HG02970 (cell line): ENCODE results near the gene ENDOU.

Experiments used
- ATAC-seq: cut with Tn5 transposase; IDR thresholded peaks from one replicate; pipeline ENCODE4 v1.9.1; 2021; ENCODE audit warnings: mild to moderate bottlenecking, moderate library complexity, moderate number of reproducible peaks; ENCODE audit not compliant: unreplicated experiment, low FRiP score

ENDOU gene

DNA sequence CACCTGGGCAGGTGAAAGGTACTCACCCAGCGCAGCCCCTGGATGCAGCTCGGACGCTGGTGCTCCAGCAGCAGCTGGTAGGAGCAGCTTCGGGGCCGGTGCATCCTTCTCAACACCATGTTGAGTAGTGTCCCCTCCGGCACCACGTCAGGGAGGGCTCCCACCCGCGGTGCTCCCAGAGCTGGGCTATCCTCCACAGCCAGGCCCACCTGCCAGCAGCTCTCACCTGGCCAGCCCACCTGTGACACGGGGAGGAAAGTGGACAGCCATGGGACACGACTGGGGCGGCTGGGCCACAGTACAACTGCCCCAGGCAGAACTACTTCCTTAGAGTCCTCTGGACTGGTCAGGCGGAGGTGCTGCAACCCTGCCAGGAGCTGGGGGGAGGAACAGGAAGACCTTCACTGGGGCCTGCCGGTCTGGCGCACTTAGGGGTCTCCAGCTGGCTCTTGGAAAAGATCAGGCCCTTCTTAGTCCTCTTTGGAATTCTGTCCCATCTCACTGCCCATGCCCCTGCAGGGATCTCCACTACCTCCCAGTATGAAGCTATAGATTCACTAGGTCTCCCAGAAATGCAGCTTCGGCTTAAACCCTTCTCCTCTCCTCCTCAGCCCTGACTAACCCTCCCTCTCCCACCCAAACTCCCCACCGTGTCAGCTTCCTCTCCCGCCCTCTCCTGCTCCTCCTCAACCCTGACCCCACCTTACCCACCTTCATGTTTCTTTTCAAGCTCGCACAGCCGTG is 32.7 kb upstream of the ENDOU start:
- ATAC-seq: no peak

DNA sequence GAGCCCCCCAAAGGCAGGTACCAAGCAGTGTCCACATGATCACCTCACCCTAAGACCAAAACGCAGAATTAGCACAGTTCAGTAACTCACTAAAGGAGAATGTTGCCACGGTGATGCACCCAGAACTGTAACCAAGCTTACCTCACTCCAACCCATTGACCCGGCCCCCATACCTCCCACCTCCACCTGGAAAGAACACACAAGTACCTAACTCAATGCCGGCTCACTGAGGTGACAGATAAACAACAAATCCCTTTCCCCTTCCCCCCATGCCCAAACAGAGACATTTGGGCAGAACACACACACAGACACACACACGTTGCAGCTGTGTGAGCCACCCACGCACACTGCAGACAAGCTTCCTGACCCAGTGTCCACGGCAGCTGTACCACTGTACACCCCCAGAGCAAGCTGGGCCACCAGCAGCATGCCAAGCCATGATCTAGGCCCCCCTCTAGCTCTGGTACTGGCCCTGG is 32.1 kb upstream of the ENDOU start:
- no peak for ATAC-seq

DNA sequence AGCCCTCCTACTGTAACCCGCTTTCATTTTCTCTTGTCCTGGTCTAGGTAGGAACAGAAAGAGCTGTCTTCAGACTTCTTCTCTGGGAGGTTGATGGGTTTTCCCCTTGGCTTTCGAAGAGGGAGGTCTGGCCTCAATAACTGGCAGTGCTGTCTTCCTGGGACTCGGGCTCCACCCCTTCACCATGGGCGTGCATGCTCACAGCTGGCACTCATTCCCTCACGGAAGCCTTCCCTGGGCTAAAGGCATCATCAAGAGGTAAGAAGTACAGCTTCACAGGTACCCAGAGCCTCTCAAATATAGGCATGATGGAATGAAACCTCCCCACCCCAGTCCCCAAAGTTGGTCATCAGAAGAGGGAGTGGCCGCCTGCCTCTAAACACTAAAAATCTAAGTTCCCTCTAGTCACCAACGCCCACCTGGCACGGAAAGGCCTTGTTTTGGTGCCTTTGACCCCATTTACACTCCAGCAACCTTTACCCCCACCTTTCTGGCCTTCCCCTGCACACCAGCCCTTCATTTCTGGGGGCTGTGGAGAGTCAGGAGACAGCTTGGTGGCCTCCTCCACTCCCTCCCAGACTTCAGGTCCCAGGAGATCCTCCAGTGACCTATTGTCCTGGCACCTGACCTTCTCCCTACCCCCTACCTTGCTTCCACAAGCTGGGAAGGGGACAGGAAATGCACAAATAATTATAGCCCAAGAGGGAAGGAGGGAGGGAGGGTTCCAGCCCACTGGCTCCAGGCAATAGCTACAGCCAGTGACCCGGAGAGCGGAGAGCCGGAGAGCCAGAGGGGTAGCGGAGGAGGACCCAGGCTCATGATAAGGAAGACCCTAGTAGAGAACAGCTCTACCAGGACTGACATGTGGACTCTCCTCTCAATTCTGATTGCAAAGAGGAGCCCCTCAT is 30.6 kb upstream of the ENDOU start:
- ATAC-seq: peak; percentile 45

DNA sequence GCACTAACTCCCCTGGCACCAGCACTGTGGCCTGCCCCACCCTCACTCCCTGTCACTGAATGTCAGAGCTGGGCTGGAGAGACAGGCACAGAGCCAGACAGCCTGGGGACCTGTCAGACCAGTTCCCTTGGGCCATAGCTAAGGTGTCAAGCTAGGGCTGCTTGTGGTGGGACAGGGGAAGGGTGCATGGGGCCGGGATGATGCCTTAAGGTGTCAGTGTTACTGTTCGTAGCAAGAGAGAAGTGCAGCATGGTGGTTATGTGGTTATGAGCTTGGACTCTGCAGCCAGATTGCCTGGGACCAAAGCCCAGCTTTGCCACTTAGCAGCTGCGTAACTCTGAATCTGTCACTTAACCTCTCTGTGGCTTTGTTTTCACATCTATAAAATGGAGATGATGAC is 29.6 kb upstream of the ENDOU start:
- ATAC-seq: no peak

DNA sequence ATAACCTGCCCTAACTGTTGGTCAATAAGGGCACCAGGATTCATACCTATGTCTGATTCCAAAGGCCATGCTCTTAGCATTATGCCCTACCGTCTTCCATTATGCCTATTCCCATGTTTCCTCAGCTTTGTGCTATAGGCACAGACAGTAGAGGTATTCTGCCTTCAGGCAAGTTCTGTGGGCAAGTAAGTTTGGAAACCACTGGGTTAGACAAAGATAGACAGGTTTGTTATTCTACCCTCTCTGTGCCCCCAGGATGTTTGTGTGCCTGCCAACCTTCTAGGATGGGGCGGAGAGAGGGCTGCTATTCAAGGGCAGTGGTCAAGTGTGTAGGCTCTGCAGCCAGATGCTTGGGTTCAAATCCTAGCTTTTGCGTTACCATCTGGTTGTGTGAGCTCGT is 28.8 kb upstream of the ENDOU start:
- no peak for ATAC-seq

DNA sequence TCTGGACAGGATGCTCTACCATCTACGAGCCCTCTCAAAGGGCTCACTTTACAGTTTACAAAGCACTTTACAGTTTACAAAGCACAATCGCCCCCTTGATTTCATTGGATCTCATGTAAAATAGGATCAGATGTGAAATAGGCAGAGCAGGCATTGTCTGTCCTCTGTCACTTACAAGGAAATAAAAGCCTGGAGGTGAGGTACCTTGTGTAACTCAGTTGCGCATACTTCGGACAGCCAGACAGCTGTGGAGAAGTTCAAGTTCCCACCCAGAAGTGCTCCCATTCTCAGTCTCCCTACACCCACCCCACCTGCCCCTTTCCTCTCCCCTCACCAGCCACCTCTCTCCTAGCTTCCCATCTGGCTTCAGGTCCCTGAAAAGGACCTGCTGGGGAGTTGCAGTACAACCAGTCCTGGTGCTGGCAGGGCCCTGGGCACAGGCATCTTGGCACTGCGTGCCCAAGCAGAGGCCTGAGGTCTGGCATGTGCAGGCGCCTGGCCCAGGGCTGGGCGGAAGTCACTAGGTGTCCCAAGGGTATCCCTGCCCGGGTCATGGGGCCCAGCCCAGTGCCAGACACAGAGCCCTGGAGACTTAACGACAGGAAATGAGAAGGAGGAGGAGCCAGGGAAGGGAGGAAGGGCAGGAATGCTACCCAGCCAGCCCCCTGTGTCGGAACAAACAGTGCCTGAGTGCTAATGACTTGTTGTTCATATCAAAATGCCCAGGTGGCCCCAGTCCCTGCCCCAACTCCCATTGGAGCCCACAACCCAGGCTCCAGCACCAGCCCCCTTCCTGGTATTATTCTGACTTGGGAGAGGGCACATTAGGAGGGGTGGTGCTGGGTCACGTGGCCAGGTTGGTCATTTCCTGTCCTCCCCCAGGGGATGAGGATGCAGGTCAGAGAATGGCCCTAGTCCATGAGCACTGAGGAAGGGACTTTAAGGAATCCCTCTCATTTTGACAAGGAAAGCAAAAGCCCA is 28.0 kb upstream of the ENDOU start:
- ATAC-seq: no peak

DNA sequence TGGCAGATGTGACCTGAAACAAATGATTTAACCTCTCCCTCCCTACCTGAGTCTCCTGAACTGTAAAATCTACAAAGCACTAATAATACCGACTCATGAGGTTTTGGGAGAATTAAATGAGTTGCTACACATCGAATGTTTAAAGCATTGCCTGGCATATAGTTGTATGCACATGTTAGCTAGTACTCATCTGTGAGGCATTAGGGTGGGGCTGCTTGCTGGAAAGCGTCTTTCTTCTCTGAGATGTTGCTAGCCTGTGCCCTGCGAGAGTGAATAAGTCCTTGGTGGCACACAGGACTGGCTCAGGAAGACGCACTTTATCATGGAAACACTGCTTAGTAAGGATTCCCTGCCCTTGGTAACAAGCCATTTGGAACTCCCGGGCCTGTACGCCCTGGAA is 27.3 kb upstream of the ENDOU start:
- ATAC-seq: no peak

DNA sequence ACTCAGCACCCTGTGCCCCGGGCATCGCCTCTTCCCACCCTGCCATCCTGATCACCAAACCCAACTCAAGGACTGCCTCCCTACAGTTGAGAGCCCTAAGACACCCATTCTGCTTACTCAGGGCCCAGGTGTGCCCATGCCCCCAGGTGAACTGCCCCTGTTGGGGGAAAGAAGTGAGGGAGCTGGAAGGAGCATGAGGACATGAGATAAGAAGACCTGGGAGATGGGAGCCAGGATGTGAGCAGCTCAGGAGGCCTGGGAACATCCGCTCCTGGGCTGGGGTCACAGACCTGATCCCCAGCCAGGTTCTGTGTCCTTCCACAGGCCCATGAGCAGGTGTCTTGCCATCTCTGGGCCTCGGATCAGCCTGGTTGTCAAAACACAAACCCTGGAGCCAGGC is 26.8 kb upstream of the ENDOU start:
- ATAC-seq: no peak

DNA sequence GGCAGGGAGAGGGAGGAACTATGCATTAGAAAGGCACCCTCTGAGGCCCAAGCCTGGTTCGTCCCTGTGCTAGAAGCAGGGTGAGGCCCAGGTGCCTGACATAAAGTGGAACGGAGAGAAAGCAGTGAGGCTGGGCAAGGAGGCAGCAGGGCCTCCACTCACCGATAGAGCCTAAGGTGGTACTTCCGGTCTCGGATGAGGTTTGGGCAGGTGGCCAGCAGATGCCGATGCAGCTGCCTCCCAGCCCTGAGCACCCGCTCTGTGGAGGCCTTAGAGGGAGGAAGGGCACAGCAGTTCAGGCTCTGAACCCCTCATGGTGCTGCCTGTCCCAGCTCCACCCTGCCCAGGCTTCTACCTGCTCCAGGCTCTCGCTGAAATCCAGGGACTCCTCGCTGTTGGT is 26.3 kb upstream of the ENDOU start:
- ATAC-seq: no peak

DNA sequence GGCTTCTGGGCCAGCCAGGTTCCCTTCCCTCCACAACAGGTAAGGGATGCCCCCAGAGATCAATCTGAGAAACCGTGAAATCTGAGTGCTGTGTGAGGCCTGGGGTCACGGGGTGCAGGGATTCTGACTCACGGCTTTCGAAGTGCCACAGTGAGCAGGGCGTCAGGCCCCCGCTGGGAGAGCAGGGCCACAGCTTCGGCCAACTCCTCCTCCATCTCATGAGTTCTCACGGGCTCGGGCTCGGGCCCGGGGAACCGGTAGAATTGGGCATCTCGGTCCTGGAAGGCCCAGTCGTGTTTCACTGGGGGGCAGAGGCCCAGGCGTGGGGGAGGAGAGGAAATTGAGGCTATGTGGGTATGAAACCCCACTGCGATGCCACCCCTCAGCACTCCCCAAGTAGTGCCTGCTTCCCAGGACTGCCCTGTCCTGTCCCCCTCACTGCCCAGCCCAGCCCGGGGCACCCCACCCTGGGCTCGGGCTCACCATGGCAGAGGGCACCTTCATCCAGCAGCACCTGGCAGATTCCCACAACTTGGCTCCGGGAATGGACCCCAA is 25.7 kb upstream of the ENDOU start:
- ATAC-seq: no peak

DNA sequence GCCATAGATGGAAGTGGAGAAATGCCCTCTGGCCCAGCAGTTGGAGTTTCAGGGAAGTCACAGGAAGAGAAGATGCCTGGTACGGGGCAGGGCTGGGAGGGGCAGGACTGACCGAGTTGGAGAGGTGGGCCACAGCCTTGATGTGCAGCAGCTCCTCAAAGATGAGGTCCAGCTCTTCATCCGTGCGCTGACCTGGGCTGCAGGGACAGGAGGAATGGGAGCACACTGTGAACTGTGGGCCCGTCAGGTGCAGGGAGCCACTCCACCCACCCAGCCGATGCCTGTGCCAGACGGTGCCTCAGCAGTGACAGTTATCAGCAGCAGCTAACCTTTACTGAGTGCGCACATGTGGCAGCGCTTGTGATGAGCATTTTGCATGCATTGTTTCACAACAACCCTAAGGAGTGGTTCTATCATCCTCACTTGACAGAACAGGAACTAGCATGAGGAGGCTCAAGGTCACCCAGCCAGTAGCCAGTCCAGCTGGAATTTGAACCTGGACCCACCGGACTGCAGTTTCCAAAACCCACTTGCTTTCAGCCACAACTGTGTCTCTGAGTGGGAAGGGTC is 25.0 kb upstream of the ENDOU start:
- no peak for ATAC-seq

DNA sequence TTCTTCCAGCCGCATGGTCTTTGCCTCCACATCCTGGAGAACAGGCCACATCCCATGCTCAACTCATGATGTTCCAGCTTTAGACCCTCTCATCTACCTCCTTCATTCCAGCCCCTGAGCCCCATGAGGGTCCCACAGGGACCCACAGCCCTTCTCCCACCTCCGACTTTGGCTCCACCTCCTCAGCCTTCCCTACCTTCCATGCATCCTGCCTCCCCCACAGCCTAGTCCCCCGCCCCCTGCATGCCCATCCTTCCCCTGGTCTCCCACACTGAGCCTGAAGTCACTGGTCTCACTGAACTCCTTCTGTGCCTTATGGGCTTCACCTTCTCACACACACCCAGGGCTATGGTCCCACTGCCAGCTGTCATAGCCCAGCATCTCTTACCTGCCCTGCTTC is 23.6 kb upstream of the ENDOU start:
- no peak for ATAC-seq

DNA sequence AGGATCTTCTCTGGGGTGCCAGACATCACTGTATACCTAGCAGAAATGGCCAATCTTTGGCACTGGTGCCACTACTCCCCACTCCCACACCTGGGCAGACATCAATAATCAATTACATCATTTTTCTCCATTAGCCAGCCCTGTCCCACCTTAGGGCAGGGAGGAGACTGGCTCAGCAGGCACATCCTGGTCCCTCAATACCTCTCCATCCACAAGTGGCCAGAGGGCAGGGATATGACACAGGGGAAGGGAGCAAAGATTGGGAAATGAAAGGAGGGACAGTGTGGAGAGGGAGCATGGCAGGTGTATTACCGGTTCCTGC is 23.2 kb upstream of the ENDOU start:
- ATAC-seq: no peak

DNA sequence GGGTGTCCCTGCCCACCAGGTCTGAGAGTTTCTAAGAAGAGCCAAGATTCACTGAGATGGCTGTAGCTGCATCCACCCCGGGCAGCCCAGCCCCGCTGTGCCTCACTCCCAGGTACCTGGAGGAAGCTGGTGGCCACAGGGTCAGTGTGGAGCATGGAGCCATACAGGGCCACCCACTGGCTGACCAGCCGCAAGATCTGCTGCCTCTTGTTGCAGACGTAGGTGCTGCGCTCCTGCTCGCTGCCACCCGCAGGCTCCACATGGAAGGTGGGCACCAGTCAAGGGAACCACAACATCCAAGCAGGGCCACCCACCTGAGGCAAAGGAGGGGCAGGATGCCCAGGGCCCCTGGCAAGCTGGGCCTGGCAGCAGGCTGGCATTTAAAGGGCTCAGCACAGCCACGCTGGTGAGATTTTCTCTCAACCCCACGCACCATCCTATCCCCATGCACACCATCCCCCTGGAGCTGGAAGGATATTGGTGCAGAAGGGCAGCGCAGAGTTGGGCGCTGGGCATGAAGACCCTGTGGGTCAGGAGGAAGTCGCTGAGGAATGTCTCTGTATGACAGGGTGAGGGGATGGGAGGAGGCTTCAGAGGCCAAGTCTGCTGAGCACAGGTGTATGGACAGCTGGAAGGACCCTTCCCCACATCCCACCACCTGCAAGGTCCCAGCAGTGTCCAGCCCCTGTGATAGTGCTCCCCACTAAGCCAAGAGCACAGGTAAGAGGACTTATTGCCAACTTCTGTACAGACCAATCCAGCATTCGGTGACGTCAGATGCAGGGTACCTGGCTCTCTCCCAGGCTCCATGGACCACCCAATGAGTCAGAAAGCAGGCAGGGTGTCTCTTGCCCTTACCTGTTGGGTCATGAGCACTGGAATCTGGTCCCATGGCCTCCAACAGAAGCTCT is 22.6 kb upstream of the ENDOU start:
- no peak for ATAC-seq

DNA sequence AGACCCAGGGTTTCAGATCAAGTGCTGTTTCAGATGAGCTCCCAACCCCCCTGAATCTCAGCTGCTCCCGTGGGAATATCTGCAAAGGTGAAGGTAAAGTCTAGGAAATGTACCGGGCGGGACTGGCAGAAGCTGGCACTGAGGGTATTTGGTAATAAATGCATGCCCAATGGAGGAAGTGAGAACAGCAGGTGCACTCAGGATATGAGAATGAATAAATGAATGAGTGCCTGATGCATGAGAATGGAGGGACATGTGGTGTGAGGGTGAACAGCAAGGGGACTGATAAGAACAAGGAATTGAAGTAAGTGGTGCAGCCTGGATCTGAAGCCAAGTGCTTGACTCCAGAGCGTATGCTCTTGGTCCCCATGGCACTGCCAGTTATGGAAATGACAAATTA is 21.8 kb upstream of the ENDOU start:
- ATAC-seq: no peak

DNA sequence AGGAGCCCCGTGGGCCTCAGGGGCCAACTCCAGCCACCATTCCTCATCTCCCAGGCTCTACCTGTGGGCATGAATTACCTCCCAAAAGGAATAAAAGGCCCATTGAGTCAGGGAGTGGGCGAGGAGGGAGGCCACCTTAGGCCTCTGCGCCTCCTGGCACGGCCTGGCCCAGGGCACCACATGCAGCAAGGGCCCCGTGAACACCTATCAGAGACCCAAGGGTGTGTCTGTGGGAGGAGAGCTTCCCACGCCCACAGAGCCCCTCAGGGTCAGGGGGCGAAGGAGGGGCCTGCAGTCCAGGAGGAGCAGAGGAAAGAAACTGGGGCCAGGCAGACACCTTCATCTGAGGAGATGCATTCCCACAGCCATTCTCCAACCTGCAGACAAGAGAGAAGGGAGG is 21.2 kb upstream of the ENDOU start:
- ATAC-seq: no peak

DNA sequence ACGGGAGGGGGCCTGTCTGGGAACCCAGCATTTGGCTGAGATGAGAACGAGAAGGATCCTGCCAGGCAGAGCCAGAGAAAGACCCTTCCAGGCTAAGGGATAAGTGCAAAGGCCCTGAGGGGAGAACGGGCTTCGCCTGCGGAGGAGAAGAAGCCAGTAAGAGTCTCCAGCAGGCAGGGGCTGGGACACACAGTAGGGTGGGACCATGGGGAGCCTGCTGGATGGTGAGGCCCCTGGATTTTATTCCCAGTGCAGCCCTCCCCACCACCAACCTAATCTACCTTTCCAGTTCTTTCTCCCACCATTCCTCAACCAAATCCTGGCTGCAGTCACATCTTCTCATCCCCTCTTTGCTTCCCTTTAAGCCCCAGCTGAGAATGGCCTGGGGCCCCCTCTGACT is 20.8 kb upstream of the ENDOU start:
- no peak for ATAC-seq

DNA sequence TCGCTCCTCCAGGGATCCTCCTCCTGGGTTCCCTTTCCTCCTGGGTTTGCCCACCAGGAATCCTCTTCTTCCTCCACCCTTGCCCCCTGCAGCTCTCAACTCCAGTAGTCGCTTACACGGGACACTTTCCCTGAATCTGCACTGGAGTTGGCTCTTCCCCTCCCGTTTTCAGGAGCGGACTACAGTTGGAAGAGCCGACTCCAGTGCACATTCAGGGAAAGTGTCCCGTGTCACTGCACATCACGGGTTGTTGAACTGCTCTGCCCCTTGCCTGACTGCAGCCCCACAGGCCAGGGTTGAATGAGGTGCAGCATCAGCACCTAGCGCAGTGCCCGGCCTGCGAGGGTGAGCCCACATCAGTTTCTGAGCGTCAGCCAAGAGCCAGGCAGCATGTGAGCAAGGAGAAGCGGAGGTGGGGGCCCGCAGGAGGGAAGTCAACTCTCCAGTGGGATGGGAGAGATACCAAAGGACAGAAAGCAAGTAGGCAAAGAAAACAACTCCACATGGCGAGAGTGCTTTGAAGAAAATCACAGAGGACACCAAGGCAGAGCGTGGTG is 20.3 kb upstream of the ENDOU start:
- no peak for ATAC-seq
